HG02610 (cell line): ENCODE measurements around the gene MS4A13.
"Not testable (repeated sequence)": the region's sequence is repeated elsewhere in the genome, so short reads cannot be mapped to it uniquely, and the experiment has no call there.

Source experiments
- ATAC-seq: cut with Tn5 transposase; IDR thresholded peaks from one replicate; pipeline ENCODE4 v1.9.1; 2021; ENCODE audit warnings: mild to moderate bottlenecking, moderate library complexity; ENCODE audit not compliant: unreplicated experiment

The MS4A13 gene

GRCh38 chr11:60530454-60531100, 15.4 kb downstream of the MS4A13 start:
- no peak for ATAC-seq

GRCh38 chr11:60532383-60532782, 17.2 kb downstream of the MS4A13 start:
- not testable (repeated sequence) for ATAC-seq

- not testable (repeated sequence) for ATAC-seq
These were observed 23.4 kb downstream of the MS4A13 start for GRCh38 chr11:60538627-60539026.

GRCh38 chr11:60544077-60544476, 28.9 kb downstream of the MS4A13 start:
- no peak for ATAC-seq

- no peak for ATAC-seq
These were observed 46.1 kb downstream of the MS4A13 start for GRCh38 chr11:60561254-60561653.

- no peak for ATAC-seq
These were observed 48.5 kb downstream of the MS4A13 start for GRCh38 chr11:60563553-60564235.

GRCh38 chr11:60566776-60567175, 51.6 kb downstream of the MS4A13 start:
- no peak for ATAC-seq

- peak; percentile 85 for ATAC-seq
These were observed 55.8 kb downstream of the MS4A13 start for GRCh38 chr11:60570970-60571369.

GRCh38 chr11:60589611-60590010, 74.4 kb downstream of the MS4A13 start:
- ATAC-seq: no peak
